HG02885 (cell line): ENCODE data around the gene PLEKHM1.
A peak's percentile ranks its signal among the peaks of the same experiment; 100 is the strongest.
"Not testable (repeated sequence)": the region's sequence is repeated elsewhere in the genome, so short reads cannot be mapped to it uniquely, and the experiment has no call there.

Experiments
- ATAC-seq: cut with Tn5 transposase; IDR thresholded peaks from one replicate; pipeline ENCODE4 v1.9.1; 2021; ENCODE audit warnings: mild to moderate bottlenecking; ENCODE audit not compliant: unreplicated experiment, poor library complexity

The PLEKHM1 gene

GRCh38 chr17:45444301-45444700 is 46.2 kb downstream of the PLEKHM1 start:
- ATAC-seq = not testable (repeated sequence)

- not testable (repeated sequence) for ATAC-seq
Observed at GRCh38 chr17:45443371-45444260, 46.9 kb downstream of the PLEKHM1 start.

DNA sequence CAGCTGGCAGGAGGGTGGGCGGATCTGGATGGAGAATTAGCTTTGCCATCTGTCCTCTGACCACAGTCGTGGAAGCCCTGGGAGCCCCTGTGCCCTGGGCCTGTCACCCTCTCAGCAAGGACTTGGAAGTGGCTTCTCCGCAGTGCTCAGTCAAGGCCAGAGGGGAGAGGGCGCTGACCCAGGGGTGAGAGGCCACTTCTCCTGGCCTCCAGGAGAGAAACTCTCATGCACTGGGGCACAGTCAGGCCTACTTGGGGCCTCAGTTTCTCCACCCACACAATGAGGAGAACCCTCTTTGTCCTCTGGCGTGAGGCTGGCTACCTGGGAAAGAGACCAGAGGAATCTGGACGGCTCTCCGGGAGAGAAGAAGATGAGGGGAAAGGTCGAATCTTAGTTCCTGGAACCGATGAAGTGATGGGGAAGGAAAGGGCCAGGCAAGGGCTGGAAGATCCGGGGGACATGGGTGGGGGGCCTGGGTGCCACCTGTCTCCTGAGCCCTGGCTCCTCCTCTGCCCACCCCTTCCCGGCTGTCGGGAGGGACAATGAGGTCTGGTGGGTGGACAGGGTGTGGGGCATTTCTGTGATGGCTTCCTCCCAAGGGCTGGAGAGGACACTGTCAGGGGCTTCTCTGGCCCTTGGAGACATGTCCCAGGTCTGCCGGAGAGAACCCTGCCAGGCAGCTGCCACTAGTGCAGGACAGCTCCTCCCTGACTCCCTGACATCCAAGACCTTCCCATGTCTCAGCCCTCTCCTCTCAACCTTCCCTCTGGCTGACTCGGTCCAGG is 48.8 kb downstream of the PLEKHM1 start:
- no peak for ATAC-seq

- peak; percentile 82 for ATAC-seq
Observed at GRCh38 chr17:45440839-45441515, 49.5 kb downstream of the PLEKHM1 start.

- no peak for ATAC-seq
Observed at GRCh38 chr17:45440161-45440778, 50.3 kb downstream of the PLEKHM1 start.

DNA sequence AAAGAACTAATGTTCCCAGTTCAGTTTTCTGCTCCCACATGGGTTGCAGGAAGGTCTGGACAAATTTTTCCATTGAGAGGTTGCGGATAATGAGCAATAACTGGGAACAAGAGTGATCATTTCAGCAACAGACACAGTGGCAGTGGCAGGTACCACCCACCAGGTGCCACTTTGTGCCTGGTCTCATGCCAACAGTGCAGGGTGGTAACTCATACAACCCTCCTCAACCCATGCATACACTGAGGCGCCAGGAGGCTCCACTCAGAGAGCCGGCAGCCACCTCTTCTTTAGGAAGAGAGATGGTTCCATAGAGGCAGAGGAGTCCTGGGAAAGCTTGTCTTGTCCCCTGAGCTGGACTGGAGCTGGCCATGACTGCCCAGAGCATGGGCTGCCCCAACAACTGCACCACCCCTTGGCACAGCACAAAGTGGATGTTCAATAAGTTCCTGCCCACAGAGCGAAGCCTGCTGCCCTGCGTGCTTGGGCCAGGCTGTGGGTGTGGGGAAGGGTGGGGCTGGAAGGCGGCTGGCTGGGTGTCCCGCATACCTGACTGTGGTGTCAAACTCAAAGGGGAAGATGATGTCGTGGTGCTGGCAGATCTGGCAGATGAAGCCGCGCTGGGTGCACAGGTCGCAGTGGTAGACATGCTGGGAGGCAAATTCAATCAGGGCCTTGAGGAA is 51.5 kb downstream of the PLEKHM1 start:
- ATAC-seq = no peak

- no peak for ATAC-seq
Observed at GRCh38 chr17:45437465-45438283, 52.8 kb downstream of the PLEKHM1 start.

DNA sequence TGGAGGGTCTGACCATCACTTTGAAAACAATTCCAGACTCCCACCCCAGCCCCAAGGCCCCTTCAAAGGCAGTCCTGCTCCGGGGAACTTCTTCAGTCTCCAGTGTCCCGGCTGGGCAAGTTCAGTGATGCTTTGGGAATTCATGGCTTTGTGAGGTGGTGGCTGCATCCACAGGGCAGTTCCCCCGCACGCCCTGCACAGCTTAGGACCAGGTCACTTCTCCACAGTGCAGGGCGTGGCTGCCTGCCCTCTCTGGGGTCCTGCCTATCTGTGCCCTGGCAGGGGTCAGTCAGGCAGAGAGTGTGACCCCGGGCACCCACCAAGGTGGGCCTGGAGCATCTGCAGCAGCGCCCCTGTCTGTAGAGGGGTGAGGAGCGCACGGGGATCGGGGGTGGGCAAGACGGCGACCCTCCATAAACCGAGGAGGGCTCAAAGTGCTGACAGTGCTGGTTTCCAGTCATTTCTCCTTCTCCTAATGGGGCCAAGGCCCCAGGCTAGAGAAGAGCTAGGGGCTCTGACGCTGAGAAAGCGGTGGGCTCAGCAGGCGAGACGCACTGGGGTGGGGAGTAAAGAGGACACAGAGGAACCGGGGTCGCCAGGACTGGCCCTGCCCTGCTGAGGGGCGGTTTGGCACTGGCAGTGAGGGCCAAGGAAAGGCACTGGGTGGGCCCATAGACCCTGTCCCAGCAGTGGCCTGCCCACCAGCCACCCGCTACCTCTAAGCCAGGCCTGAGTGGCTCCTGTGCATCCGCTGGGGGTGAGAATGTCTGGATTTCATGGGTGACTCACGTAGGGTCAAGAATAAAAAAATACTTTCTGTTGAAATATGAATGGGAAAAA is 53.7 kb downstream of the PLEKHM1 start:
- no peak for ATAC-seq

DNA sequence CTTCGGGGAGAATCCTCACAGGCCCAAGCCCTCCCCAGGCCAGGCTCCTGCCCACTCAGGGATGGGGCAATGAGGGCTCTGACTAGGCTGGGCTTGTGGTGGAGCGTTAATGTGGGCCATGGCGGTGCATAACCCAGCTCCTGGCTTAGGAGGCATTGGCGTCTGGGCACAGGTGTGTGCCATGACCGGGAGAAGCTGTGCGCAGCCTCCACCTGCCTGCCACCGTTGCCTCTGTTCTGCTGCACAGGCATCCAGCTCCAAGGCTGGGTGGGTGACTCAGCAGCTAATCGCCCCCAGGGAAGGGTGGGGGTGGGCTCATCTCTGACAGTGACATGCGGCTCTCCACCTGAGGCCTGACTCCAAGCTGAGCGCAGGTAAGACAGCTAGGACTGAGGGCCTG is 54.4 kb downstream of the PLEKHM1 start:
- ATAC-seq = no peak

GRCh38 chr17:45435481-45435880 is 55.0 kb downstream of the PLEKHM1 start:
- ATAC-seq = no peak

DNA sequence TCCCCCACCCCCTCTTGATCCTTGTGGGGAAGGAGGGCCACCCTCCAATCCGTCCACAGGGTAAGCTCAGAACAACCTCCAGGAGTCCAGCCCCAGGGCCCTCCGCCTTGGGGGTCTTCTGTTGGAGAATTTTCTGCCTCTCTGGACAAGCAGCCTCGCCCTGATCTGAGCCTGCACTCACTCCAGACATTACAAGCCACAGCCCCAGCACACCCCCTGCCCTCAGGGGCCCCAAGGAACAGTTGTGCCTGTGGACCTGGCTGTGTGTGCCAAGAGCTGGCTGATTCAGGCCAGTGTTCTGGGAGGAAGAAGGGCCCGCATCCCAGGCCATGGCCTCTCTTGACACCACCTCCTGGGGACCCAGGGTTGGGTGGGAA is 57.4 kb downstream of the PLEKHM1 start:
- ATAC-seq = no peak

DNA sequence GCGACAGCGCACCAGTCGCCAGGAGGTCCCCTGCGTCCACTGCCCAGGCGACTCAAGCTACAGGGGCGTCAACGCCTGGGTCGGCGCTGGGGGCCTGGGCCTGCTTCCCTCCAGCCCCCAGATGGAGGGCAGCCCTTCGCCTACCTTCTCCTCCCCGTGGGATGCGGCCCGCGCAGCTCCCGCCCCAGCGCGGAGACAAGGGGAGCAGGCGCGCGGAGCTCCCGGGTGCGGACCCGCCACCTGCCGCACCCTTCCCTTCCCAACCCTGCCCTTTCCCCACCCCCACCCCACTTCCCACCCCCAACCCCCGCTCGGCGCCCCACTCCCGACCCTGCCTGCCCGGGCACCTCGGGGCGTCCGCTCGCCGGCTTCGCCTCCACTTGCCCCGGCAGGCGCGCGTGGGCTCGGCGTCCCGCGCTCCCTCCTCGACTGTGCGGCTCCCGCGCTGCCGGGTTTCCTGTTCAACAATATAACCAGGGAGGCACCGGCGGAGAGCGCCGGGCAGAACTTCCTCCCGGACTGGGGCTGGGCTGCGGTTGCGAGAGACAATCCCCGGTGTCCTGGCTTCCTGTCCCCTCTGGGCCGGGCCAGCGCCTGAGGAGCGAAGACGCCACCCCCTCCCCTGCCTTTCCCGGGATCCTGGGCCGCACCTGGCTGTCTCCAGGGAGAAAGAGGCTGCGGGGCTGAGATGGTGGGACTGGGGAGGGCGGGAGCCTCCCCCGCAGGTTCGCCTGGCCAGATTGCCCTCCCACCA is 57.9 kb downstream of the PLEKHM1 start, which contains the start of gene ARHGAP27:
TSS of gene ARHGAP27 (minus strand) at position 466 of the 754 bp plus-strand sequence. CDS start 2,591 bp downstream, outside the sequence.
- ATAC-seq = no peak

- ATAC-seq = peak; percentile 55
Observed at GRCh38 chr17:45431531-45432404, 58.8 kb downstream of the PLEKHM1 start.

DNA sequence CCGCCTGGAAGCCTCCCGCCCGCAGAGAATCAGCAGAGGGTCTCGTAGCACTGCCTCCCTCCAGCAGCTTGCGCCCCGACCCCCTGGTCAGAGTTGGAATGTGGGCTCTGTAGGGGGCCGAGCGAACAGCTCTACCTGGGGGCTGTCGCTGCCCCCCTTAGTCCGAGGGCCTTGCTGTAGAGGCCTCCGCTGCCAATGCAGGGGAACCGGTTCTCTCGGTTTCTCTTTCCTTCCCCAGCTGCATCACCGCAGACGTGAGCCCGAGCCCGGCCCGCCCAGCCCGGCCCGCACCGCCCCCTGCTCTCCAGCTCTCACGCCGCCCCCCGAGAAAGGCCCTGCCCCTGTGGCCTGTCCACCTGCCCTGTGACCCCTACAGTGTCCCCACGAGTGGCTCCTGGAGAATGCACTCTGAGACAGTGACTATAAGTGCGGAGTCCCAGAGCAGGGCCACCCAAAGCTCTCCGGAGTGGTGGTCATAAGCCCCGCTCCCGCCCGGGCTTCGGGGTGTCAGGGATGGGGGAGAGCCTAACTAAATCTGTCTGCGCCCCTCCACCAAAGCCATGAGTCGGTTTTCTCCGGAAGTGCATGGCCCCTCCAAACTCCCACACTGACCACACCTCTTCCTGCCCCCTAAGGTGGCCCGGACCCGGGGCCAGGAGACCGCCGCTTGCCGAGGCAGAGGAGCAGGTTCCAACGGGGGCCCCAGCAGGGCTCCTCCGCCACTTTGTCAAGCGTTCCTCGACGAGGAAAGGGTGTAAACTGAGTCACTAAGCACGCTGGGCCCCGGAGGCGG is 59.6 kb downstream of the PLEKHM1 start:
- ATAC-seq = peak; percentile 20

- ATAC-seq = no peak
Observed at GRCh38 chr17:45430006-45430737, 60.3 kb downstream of the PLEKHM1 start.
